CD4-positive, alpha-beta T cell (primary cell): Measurements from ENCODE around the gene UTF1. TPM values are rescaled to one million over a fixed set of nuclear protein-coding genes. Genes with fewer than 3 reads are reported as not detected.

Source experiments
- ATAC-seq: fragments of 200-7000 bp; cut with Tn5 transposase; one replicate; pipeline ENCODE4 v1.10.0; 2022; ENCODE audit warnings: mild to moderate bottlenecking; ENCODE audit not compliant: poor library complexity
- CTCF ChIA-PET: fragments of 350-600 bp; sonication (Branson Sonifier 250); formaldehyde crosslinking; loops from one replicate; lab custom pipeline; 2021; ENCODE audit warnings: antibody characterized with exemption, inconsistent platforms; lab: Charles Lee
- POLR2A ChIA-PET: fragments of 350-600 bp; sonication (Branson Sonifier 250); formaldehyde crosslinking; loops from one replicate; lab custom pipeline; 2021; ENCODE audit warnings: antibody characterized with exemption, inconsistent platforms; lab: Charles Lee
- DNase-seq, 14 experiments: peaks; one replicate each; pipeline ENCODE4 v3.0.0-alpha.2; 2013 to 2020; ENCODE audit warnings: mixed read lengths in 2 of 14
- H3K27ac ChIP-seq, 2 donors: one replicate each; pipeline versions ENCODE4 v1.5.1 to v1.7.0; 2013; ENCODE audit warnings: low read length in 2 of 2, low read depth in 1 of 2, mild to moderate bottlenecking in 1 of 2
- H3K27me3 ChIP-seq, 2 experiments: 1 replicate in 1 of 2; 2 replicates in 1 of 2; pipeline versions ENCODE4 v1.6.1 to v1.7.0; 2013; ENCODE audit warnings: low read length in 2 of 2, control low read depth in 1 of 2, mild to moderate bottlenecking in 1 of 2, moderate library complexity in 1 of 2; ENCODE audit not compliant: insufficient read depth in 2 of 2, control insufficient read depth in 1 of 2
- H3K36me3 ChIP-seq: one replicate; pipeline ENCODE4 v1.6.1; 2013; ENCODE audit warnings: low read length, control low read depth; ENCODE audit not compliant: insufficient read depth
- H3K4me1 ChIP-seq: one replicate; pipeline ENCODE4 v1.6.1; 2013; ENCODE audit warnings: low read length, control low read depth; ENCODE audit not compliant: insufficient read depth
- H3K4me3 ChIP-seq: one replicate; pipeline ENCODE4 v1.5.1; 2013; ENCODE audit warnings: mild to moderate bottlenecking, low read length, moderate library complexity
- H3K9me3 ChIP-seq, 2 experiments: 1 replicate in 1 of 2; 2 replicates in 1 of 2; pipeline versions ENCODE4 v1.6.1 to v1.7.0; 2013; ENCODE audit warnings: low read length in 2 of 2, mild to moderate bottlenecking in 2 of 2, control low read depth in 1 of 2, moderate library complexity in 1 of 2; ENCODE audit not compliant: control insufficient read depth in 1 of 2, insufficient read depth in 1 of 2
- H3K27ac Mint-ChIP-seq: one replicate; pipeline ENCODE4 v1.8.0; 2020; ENCODE audit warnings: mixed read lengths
- H3K27me3 Mint-ChIP-seq: one replicate; pipeline ENCODE4 v1.8.0; 2021; ENCODE audit warnings: mixed read lengths
- H3K36me3 Mint-ChIP-seq: one replicate; pipeline ENCODE4 v1.8.0; 2021; ENCODE audit warnings: low read depth, mixed read lengths
- H3K4me1 Mint-ChIP-seq: one replicate; pipeline ENCODE4 v1.8.0; 2021; ENCODE audit warnings: low read depth, mixed read lengths
- H3K4me3 Mint-ChIP-seq: one replicate; pipeline ENCODE4 v1.8.0; 2020; ENCODE audit warnings: mild to moderate bottlenecking, mixed read lengths
- H3K9me3 Mint-ChIP-seq: one replicate; pipeline ENCODE4 v1.8.0; 2020; ENCODE audit warnings: mixed read lengths
- CTCF ChIP-seq: fragments of 200-600 bp; IDR thresholded peaks from one replicate; pipeline ENCODE4 v1.8.0; 2022; ENCODE audit warnings: antibody characterized with exemption, mild to moderate bottlenecking
- intact Hi-C, 2 experiments: fragments of 100-400 bp; cut with DNase I in 1 of 2; cut with micrococcal nuclease in 1 of 2; formaldehyde crosslinking; loops; one replicate each; pipeline versions ENCODE4 v1.15.1 to v1.9.0; 2023 to 2025; cut with DNase I, micrococcal nuclease
- total RNA-seq, 174 experiments: library from RNA in 2 of 174; stranded (reverse) in 2 of 174; gene quantifications; one replicate each; pipeline ENCODE4 v1.2.3 and lab custom pipeline; 2021 to 2026

Gene UTF1
- total RNA-seq, 2 experiments from 2014 or later: not detected

- CTCF ChIA-PET: no interaction called here
These were observed 33.6 kb upstream of the UTF1 start for GRCh38 chr10:133196221-133196915.

GRCh38 chr10:133196936-133197758 lies 32.9 kb upstream of the UTF1 start:
- H3K27ac ChIP-seq: no peak overlapping the region
- intact Hi-C loops: no loop called here
- Mint-ChIP-seq H3K27me3 (no peaks in the 10 kb centered on the region), H3K36me3 (no peaks in the 10 kb centered on the region), H3K27ac (no peak overlapping the region), H3K4me3 (no peak overlapping the region), H3K9me3 (no peaks in the 10 kb centered on the region), H3K4me1 (no peaks in the 10 kb centered on the region)
- ATAC-seq: no peak
- CTCF ChIA-PET: no interaction called here
- H3K4me3 ChIP-seq: no peak overlapping the region
- H3K36me3 ChIP-seq: no peaks in the 10 kb centered on the region
- no peaks in the 10 kb centered on the region for H3K27me3 ChIP-seq
- no peak for DNase-seq
- POLR2A ChIA-PET: no interaction called here
- no peaks in the 10 kb centered on the region for H3K4me1 ChIP-seq
- H3K9me3 ChIP-seq: peaks cover 0 to 14% of the 10 kb centered on the region in 2 experiments
- no peak for TF ChIP-seq CTCF

More at GRCh38 chr10:133196221-133196915, 33.6 kb upstream of the UTF1 start:
- Histone ChIP-seq H3K27ac (no peak overlapping the region), H3K4me3 (no peak overlapping the region), H3K36me3 (no peaks in the 10 kb centered on the region), H3K9me3 (peaks cover 0 to 18% of the 10 kb centered on the region in 2 experiments), H3K4me1 (no peaks in the 10 kb centered on the region), H3K27me3 (no peaks in the 10 kb centered on the region)
- no peak for TF ChIP-seq CTCF
- H3K27me3 Mint-ChIP-seq: no peaks in the 10 kb centered on the region
- ATAC-seq: no peak
- no peaks in the 10 kb centered on the region for H3K36me3 Mint-ChIP-seq
- H3K9me3 Mint-ChIP-seq: no peaks in the 10 kb centered on the region
- no peak for DNase-seq
- no peak overlapping the region for H3K4me3 Mint-ChIP-seq
- H3K4me1 Mint-ChIP-seq: no peaks in the 10 kb centered on the region
- intact Hi-C loops: no loop called here
- POLR2A ChIA-PET: no interaction called here
- H3K27ac Mint-ChIP-seq: no peak overlapping the region

DNA sequence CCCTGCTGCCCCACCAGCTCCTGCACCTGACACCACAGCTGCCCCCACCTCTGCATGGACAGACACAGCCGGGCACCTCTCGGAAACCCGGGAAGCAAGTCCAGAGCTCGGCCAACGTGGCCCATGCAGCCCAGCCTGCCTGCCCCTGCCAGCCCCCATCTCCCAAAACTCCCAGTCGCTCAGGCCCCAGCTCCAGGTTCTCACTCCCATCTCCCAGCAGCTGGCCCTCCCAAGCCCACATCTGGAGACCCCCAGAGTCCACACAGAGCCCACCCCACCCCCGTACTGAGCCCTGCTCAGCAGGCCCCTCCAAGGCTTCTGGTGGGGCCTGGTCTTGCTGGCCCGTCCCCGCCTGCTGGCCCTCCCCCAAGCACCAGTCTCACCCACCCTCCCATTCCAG lies 32.2 kb upstream of the UTF1 start:
- no peak overlapping the region for H3K4me3 Mint-ChIP-seq
- Histone ChIP-seq H3K4me1 (no peaks in the 10 kb centered on the region), H3K9me3 (peaks cover 0 to 14% of the 10 kb centered on the region in 2 experiments), H3K27ac (no peak overlapping the region), H3K27me3 (no peaks in the 10 kb centered on the region), H3K36me3 (no peaks in the 10 kb centered on the region), H3K4me3 (no peak overlapping the region)
- no peaks in the 10 kb centered on the region for H3K36me3 Mint-ChIP-seq
- ChIA-PET POLR2A (no interaction called here), CTCF (no interaction called here)
- intact Hi-C loops: no loop called here
- no peak overlapping the region for H3K27ac Mint-ChIP-seq
- H3K9me3 Mint-ChIP-seq: no peaks in the 10 kb centered on the region
- TF ChIP-seq CTCF: no peak
- no peak for ATAC-seq
- DNase-seq: no peak
- no peaks in the 10 kb centered on the region for H3K4me1 Mint-ChIP-seq
- H3K27me3 Mint-ChIP-seq: no peaks in the 10 kb centered on the region
